Panc1 (cell line): ENCODE measurements around the gene YPEL3.

ENCODE experiments used
- CTCF ChIP-seq: fragments of 450-650 bp; IDR thresholded peaks from 2 replicates; pipeline ENCODE4 v1.5.1; 2017; ENCODE audit warnings: mild to moderate bottlenecking
- POLR2AphosphoS5 ChIP-seq: IDR thresholded peaks from 2 replicates; pipeline ENCODE4 v1.6.1; 2012; ENCODE audit warnings: mild to moderate bottlenecking, low read depth, low read length, moderate library complexity

GRCh38 chr16:30060346-30060745, 35.7 kb downstream of the YPEL3 start:
- TF ChIP-seq CTCF = no peak
- TF ChIP-seq POLR2AphosphoS5 = no peak
